Measurements from ENCODE around the gene COL6A3.

DNA sequence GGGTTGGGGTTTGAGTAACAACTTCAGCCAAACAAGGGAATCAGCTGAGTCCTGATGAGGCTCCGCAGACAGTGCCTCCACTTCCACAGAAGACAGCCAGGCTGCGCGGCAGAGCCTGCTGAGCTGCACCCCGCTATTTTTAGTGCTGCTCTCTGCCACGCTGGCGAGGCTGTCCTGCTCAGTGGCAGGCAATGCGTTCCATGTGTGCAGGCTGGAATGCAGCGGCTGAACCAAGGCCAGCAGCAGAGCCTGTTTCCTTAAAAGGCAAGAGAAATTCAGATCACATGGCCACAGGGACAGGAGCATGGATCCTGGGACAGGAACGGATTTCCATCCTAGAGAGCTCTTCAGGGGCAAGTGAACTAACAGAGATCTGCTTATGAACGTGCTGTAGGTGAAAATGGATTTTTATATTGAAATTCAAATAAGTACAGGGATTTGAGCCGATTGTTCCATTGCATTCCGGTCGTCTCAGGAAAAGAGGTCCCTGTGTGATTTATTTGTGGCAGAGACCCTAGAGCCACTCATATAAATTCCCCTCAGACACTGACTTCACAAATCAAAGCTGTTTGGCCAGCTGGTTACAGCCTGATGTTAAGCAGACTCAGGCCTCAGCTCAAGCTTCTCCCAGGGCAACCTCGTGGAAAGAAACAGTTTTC lies 98.7 kb downstream of the COL6A3 start:
- TF ChIP-seq ZNF302 (CRISPR knock-in tag; IDR thresholded peaks at IDR 0.05) (no peak), BHLHE40 (IDR thresholded peaks at IDR 0.05; ENCODE audit: low read depth, low read length) (no peak), POLR2A (IDR thresholded peaks at IDR 0.05; ENCODE audit: low read length) (no peak), CTCF (IDR thresholded peaks at IDR 0.05) (no peak), PHF8 (IDR thresholded peaks at IDR 0.05; ENCODE audit: borderline replicate concordance, low read depth) (no peak), ELK1 (IDR thresholded peaks at IDR 0.05; ENCODE audit: low read depth, low read length) (no peak), MYC (IDR thresholded peaks at IDR 0.05; ENCODE audit: borderline replicate concordance, low read length) (no peak), REST (IDR thresholded peaks at IDR 0.05) (no peak), HOXB13 (CRISPR knock-in tag; IDR thresholded peaks at IDR 0.05; ENCODE audit: low read depth) (no peak)
